GM18909 (cell line): ENCODE measurements around the gene ZNF804B.

Source experiments
- ATAC-seq: cut with Tn5 transposase; IDR thresholded peaks from one replicate; pipeline ENCODE4 v1.9.1; 2021; ENCODE audit warnings: mild to moderate bottlenecking; ENCODE audit not compliant: unreplicated experiment, poor library complexity

ZNF804B gene

DNA sequence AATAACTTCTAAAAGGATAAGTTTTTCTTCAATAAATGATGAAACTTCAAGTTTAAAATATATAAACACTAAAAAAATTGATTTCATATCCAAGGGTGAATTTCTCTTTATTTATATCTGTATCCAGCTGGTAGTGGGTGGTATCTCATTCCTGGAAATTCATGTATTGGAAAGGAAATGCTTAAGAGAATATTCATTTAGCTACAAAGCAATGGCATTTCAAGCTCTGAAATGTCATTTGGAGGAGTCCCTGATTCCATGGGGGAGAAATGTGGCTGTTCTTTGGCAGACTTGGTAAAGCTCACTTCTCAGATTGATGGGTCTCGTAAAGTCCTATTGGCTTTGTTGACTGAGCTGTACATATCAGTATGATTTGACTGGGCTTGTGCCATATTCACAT is 192.3 kb downstream of the ZNF804B start:
- ATAC-seq, result no peak

DNA sequence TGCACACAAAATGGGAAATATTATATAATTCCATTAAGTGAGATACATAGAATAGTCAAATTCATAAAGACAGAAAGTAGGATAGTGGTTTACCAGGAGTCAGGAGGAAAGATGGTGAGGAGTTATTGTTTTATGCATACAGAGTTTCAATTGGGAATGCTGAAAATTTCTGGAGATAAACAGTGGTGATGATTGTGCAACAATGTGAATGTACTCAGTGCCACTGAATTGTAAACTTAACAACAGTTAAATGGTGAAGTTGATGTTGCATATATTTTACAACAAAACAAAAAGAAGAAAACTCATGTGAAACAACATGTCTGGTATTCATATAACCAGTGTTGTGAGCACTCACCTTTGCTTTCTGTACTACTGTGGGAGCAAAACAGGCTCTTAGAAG is 204.9 kb downstream of the ZNF804B start:
- no peak for ATAC-seq

DNA sequence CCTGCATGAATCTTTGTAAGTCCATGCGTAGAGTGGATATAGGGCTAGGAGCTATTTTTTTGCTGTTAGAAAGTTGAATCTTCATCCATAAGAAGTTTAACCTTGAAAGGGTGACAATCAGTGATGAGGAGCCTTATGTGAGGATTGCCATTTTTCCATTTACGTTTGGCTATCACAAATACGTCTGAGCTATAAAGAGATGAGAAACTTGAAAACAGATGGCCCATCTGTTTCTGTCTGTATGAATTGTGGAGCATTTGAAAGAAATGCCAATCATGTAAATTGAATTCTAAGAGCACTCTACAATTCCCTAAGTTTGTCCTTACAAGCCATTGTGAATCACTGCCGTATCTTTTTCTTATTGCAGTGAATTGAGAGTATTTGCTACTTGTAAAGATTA is 205.9 kb downstream of the ZNF804B start:
- ATAC-seq, result no peak

DNA sequence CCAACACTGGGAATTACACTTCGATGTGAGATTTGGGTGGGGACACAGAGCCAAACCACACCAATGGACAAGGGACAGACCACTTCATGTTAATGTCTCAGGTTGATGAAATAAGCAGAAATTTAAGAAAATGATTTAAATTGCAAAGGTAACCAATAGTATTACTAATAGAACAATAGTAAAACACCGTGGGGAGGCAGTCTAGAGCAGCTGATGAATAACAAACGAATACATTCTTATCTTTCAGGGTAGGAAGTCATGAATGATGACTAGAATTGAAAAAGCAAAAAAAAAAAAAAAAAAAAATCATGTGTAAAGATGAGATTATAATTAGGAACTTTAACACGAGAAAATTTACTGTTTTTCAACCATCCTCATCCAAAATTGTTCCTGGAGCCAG is 207.9 kb downstream of the ZNF804B start:
- no peak for ATAC-seq

DNA sequence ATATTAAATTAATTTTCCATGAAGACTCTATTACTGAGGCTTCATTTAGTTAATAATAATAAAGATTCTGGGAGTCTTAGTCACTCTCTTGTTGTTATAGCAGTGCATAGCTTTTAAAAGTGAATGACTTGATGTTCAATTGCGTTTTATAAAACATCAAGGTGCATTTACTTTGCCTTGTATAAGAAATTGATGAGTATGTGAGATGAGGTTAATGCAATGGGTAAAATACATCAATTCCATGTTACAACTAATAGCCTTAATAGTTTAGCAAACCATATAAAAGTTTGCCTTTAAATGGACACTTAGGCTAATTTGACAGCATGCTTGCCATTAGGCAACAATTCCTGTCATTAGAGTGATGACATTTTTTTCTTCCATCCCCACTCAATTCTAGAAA is 209.7 kb downstream of the ZNF804B start:
- no peak for ATAC-seq

DNA sequence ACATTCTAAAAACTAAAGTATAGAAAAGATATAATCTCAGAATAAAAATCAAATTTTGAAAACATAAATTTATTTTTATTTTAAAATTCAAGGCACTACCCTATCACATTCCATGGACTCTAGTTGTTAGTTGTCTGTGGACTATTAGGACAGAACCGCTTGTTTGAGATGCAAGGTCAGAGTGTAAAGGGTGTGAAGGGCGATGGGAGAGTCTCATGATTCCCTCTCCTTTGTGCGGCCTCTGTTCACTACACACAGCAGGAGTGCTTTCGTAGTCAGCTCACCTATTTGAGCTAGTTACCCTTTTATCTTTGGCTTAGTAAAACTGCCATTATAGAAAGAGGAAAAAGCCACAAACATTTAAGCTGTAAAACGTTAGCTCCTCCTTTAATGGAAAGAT is 225.8 kb downstream of the ZNF804B start:
- ATAC-seq, result no peak

DNA sequence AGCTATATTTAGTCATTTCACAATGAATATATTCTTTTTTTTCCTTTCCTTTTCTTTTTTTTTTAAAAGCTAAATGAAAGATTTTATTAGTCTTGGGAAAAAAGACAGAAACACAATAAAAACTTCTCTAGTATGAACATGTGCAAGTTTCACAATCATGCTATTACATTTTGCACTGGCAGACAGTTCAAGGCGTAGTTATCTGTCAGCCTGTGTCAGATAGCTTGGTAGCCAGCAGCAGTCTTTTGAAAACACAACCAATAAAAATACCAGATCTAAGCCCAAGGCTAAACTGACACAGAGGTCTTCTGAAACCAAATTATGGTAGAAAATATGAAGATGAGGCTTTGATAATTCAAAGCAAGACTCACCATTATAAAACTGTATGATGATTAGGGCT is 241.8 kb downstream of the ZNF804B start:
- ATAC-seq, result no peak

DNA sequence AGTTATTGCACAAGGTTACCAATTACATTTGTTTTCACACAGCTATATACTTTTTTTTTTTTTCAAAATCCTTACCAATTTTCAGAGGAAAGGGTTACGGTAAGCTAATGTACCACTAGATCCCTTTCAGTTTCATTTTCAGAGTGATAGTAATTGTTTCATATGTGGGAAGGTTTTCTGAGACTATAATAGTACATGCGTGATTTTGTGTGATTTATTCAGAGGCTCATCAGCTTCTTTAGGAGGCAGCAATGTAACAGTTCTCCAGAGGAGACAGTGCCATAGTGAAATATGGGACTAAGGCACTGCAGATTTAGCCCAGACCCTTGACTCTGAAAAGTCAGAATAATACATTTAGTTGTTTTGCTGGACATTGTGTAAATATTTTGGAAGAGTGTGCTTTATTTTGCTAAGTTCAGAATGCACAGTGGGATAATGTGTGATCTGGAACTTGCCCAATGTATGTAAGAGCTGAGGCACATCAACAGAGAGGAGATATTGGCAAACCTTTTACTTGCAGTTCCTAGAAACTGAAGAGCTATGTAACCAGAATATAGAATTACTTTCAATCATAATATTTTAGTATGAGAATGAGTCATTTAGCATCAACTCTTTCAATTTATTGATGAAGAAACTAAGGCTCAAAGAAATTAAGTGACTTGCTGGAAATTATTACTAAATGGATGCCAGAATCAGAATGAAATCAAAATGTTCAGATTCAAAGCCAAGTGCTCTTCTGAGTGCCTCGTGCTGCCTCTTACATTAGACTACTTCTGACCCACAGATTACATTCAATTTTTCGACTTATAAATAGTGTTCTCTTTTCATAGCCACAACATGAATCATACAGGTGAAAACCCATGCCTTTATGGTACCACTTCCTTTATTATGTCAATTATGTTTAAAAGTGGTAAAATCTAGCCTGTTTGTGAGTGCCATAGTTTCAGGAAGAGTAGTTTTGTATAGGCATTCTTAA is 243.8 kb downstream of the ZNF804B start:
- ATAC-seq, result peak; percentile 82

DNA sequence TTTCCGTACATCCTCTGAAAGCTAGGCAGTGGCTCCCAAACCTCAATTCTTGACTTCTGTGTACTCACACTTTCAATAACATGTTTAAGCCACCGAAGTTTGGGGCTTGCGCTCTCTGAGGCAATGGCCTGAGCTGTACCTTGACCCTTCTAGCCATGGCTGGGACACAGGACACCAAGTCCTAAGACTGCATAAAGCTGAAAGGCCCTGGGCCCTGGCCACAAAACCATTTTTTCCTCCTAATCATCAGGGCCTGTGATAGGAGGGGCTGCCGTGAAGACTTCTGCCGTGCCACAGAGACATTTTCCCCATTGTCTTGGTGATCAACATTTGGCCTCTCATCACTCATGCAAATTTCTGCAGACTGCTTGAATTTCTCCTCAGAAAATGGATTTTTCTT is 252.5 kb downstream of the ZNF804B start:
- ATAC-seq, result no peak

DNA sequence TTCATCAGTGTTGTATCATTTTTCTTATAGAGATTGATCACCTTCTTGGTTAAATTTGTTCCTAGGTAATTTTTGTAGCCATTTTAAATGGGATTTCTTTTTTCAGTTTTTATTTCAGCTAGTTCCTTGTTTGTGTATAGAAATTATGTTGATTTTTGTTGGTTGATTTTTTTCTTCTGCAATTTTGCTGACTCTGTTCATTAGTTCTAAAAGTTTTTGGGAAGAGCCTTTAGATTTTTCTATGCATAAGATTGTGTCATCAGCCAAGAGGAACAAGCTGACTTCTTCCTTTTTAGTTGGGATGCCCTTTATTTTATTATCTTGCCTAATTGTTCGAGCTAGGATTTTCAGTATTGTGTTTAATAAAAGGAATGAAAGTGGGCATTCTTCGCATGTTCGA is 258.2 kb downstream of the ZNF804B start:
- no peak for ATAC-seq

DNA sequence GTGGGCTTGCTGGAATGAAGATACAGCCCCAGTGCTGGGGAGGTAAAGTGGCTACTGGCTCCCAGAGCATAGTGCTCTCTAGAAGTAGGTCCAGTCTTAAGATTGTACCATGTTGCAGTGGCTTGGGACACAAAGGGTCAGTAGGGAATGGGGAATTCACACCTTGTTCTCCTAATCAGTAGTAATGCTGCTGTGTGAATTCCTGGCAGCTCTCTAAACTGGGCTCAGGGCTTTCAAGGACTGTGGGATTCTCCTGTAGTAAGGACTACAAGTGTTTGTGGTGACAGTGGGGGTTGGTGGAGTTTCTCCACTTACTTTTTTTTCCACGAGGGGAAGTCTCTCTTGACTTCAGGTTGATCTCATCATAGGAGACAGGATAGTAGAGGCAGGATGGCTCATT is 262.2 kb downstream of the ZNF804B start:
- no peak for ATAC-seq

DNA sequence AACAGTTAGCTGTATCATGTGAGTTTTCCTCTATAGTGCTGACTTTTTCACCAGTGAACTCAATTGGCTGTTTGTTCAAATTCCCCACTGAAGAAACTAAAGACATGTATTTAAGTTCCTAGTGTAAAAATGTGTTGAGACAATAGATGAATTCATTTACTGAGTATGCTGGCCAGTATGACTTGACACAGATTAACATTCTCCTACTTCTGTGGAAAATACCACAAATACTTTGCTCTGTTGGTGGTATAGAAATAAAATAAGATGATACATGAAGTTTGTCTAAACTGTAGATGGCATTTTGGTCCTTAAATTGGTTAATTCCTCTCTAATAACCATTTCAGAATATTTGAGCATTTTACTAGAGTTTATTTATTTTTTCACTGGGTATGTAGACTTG is 263.7 kb downstream of the ZNF804B start:
- ATAC-seq, result no peak

DNA sequence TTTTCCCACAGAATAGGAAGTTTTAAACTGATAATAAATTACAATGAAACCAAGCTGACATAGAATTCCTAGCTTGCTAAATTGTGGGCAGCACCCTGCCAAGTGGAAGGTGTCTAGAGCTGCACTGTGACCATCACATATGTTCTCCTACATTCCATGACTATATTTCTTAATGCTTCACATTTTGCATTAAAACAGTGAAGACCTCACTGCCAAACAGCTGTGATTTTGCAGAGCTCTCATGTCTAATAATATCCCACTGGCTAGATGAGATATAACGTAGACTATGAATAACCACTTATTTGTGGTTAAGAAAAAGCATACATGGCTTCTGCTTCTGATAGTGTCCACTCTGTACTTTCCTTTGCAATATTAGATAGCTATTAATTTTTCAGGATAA is 264.4 kb downstream of the ZNF804B start:
- no peak for ATAC-seq

DNA sequence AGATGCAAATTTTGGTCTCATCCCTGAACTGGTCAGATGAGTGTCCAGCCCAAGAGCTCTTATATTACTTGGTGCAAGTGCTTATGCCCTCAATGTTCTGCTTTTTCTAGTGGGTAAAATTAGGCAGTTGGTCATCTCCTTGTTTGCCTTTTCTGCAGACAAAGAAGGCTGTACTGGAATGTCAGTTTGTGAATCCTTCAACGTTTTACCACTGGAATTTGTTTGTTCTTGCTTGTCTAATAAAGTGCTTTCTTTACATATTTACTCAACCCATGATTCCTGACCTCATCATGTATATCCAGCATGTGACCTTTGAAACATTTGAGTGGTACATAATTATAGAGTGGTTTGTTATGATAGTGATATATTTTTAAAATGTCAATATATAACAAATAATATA is 268.3 kb downstream of the ZNF804B start:
- ATAC-seq, result no peak

DNA sequence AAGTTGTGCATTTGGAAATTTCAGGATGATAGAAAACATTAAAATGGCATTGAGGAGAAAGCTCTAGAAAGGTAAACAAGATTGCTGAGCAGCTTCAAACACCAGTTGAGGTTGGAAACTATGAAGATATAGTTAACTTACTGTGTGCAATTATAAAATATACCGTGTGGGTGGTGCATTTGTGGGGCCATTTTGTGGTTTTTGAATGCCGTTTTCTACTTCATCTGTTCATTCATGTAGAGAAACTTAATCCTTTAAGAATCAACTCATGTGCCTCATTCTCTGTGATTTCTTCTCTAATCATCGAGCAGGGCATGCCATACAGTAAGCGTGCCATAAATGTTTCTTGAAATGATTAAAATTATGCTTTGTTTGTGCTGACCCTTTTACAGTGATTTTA is 268.8 kb downstream of the ZNF804B start:
- no peak for ATAC-seq

DNA sequence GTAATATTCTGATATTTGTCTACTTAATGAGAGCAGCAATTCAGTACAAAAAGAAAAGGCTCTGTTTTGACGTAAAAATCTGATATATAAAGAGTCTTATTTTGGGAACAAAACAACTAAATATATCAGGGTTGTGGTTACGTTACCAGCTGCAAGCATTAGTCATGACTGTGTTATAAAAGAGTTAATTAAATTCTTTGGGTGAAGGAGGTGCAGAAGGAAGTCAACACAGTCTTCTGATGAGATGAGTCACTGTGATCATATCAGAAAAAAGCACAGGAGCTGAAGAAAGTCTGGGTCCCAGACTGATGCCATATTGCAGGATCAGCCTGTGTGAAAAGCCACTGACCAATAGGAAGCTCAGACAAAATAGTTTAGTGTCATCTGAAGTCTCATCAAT is 270.4 kb downstream of the ZNF804B start:
- no peak for ATAC-seq

DNA sequence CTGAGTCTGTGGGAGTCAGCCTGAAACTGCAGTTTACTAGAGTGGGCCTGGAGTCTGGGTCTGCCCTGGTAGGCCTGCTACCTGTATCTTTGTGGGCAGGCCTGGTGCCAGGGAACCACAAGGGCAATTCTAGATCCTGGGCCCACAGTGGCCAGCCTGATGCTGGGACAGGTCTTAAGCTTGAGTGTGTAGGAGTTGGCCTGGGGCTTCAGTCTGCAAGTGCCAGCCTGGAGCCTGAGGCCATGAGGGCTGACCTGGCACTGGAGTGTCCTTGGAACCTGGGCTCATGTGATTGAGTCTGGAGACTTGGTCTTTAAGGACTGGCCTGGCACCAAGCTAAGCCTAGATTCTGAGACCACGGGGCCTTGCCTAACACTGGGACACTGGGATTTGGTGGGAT is 281.7 kb downstream of the ZNF804B start:
- no peak for ATAC-seq

DNA sequence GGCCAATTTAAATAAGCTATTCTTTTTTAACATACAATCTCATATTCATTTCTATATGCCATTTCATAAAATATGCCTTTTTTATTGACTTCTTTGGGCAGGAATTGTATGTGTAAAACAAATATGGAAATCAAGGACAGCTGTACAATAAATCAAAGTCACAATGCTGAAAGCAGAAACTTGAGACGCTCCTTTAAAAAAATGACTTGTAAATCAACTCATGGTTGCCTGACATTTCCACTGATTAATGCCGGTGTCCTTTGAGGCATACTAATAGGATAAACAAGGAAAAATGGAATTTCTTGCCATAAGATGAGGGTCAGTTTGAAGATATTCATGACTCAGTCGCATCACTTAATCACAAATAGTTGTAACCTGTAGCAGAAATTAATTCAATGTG is 283.4 kb downstream of the ZNF804B start:
- no peak for ATAC-seq

DNA sequence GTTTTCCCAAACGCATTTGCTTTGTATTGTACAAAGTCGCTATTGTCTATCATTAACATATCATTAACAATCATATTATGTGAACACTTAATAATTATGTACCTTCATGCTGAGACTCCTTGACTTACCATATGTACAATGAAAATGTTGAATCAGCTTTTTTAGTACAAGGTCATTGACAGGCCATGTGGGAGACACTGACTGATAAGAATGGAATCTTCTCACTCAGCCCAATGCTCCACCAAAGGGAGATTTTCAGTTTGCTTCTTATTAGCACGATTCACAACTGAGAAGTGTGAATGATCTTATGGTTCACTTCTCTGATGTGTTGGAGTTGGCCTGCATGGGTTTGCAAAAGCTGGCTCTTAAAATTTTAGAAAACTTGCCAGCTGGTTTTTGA is 289.5 kb downstream of the ZNF804B start:
- ATAC-seq, result no peak

DNA sequence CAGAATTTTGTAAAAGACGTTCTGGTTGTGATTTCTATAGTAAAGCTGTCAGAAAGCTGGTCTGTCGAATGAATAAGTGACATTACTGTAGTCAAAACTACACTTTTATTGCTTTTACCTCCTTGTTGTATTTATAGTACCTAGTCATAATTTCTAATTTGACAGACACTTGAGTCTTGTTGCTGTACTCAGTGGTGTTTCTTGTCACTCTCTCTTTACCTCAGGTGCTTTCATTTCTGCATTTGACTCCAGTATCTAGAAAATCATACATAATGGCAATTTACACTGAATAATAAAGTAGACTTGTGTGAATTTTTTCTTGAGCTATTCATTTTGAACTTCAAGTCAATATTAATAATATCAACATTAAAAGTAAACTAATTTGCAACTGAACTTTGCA is 293.6 kb downstream of the ZNF804B start:
- ATAC-seq, result no peak

DNA sequence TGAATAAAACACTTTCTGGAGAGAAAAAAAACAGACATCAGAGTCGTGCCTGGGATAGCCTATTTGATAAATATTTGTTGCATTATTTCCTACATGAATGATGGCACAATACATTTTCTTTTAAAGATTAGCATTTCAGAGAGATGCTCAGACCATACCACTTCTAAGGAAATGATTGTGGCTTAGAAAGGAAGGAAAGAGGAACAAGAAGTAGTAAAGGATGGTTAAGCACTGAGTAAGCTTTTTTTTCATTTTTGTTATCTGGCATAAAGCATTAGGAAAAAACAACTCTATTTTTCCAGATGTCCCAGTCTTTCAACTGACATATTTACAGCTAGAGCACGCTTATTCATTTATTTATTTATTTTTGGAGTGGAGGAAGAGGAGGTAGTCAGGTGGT is 294.9 kb downstream of the ZNF804B start:
- no peak for ATAC-seq

DNA sequence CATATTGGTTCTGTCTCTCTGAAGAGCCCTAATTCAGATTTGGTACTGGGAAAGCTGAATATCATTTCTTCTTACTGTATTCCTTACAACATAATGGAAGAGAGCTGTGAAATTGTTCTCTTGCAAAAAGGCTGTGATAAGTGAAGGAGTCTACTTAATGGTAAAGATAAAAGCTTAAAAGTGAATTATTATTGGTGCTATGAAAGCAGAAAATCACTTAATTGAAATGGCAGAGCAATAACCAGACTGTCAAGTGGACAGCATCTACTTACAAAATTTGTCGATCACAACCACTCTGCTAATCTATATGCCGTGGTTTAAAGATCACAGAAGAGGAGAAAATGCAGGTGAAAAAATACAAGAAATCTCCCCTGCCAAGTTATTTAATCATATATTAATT is 300.7 kb downstream of the ZNF804B start:
- ATAC-seq, result no peak
